ENCODE results near the gene TRIM44. TPM values are rescaled to one million over a fixed set of nuclear protein-coding genes. Genes with fewer than 3 reads are reported as not detected.
"Not testable (repeated sequence)": the region's sequence is repeated elsewhere in the genome, so short reads cannot be mapped to it uniquely, and the experiment has no call there.

The TRIM44 gene
- total and polyA plus RNA-seq, 7 experiments from 2014 or later: 35.7 to 60.8 (median 58.6) TPM

- POLR2A ChIA-PET; DNase-seq; H3K9me3 Mint-ChIP-seq; CTCF ChIA-PET; H3K4me3 ChIP-seq (ENCODE audit: low read length); H3K4me3 Mint-ChIP-seq; H3K4me1 Mint-ChIP-seq; H3K4me1 ChIP-seq (ENCODE audit: control insufficient read depth in 2 of 2, insufficient read depth in 2 of 2, low read length in 2 of 2); ATAC-seq; H3K9me3 ChIP-seq (ENCODE audit: control insufficient read depth in 2 of 3, low read length in 3 of 3); H3K27ac ChIP-seq (ENCODE audit: low read depth, low read length); H3K27me3 ChIP-seq (ENCODE audit: control insufficient read depth in 2 of 2, insufficient read depth in 2 of 2, low read length in 2 of 2); intact Hi-C loops (cut with micrococcal nuclease); H3K27ac Mint-ChIP-seq; H3K36me3 ChIP-seq (ENCODE audit: control insufficient read depth in 2 of 3, insufficient read depth in 3 of 3, low read length in 3 of 3); H3K36me3 Mint-ChIP-seq: not testable (repeated sequence)
- H3K27me3 Mint-ChIP-seq: peaks cover 0 to 23% (median 14%) of the 10 kb centered on the region in 5 donors
These were observed 197.6 kb downstream of the TRIM44 start for GRCh38 chr11:35860194-35860593.

DNA sequence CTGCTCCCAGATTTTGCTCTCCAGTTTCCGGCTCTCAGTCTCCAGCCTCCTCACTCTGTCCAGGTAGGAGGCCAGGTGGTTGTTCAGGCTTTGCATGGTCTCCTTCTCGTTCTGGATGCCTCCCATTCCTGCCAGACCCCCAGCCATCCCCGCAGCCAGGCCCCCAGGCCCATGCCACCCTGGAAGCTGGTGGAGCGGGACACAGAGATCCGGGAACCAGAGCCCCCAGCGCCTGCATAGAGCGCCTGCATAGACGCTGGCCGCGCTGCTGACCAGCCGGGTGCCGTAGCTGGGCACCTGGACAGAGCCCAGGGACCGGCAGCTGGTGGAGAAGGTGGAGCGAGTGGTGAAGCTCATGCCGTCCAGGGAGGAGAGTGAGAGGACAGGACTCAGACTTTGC, 198.6 kb downstream of the TRIM44 start:
- intact Hi-C loops (cut with micrococcal nuclease): no loop called here
- no peaks in the 10 kb centered on the region for H3K9me3 ChIP-seq (ENCODE audit: control insufficient read depth in 2 of 3, low read length in 3 of 3)
- H3K4me3 Mint-ChIP-seq: no peak overlapping the region
- H3K4me1 Mint-ChIP-seq: peaks cover 0 to 3% (median 0%) of the 10 kb centered on the region in 7 donors
- H3K4me1 ChIP-seq (ENCODE audit: control insufficient read depth in 2 of 2, insufficient read depth in 2 of 2, low read length in 2 of 2): no peaks in the 10 kb centered on the region
- ChIA-PET CTCF (no interaction called here), POLR2A (no interaction called here)
- ATAC-seq: no peak
- H3K9me3 Mint-ChIP-seq: peaks cover 0 to 12% (median 3%) of the 10 kb centered on the region in 11 donors
- no peaks in the 10 kb centered on the region for H3K27me3 ChIP-seq (ENCODE audit: control insufficient read depth in 2 of 2, insufficient read depth in 2 of 2, low read length in 2 of 2)
- no peaks in the 10 kb centered on the region for H3K36me3 ChIP-seq (ENCODE audit: control insufficient read depth in 2 of 3, insufficient read depth in 3 of 3, low read length in 3 of 3)
- H3K27ac ChIP-seq (ENCODE audit: low read depth, low read length): no peak overlapping the region
- no peaks in the 10 kb centered on the region for H3K36me3 Mint-ChIP-seq
- peaks cover 0 to 23% (median 14%) of the 10 kb centered on the region in 5 donors for H3K27me3 Mint-ChIP-seq
- no peak overlapping the region for H3K27ac Mint-ChIP-seq
- no peak for DNase-seq
- H3K4me3 ChIP-seq (ENCODE audit: low read length): no peak overlapping the region

DNA sequence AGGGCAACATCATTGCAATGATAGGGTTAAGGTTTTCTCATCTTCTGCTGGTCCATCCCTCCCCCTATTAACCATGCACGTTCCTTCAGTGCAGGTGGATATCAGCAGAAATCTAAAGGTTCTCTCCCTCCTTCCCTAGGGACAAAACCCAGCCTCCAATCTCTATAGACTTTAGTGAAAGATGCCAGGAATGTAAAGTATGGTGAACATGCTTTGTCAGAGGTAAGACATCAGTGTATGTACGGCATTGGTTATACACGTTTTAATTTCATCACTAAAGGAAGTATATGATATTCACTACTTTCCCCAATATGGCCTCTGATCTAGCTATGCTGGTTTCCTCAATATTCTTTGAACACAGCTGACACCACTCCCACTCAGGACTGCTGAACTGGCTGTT, 200.1 kb downstream of the TRIM44 start:
- POLR2A ChIA-PET: no interaction called here
- intact Hi-C loops (cut with micrococcal nuclease): no loop called here
- Mint-ChIP-seq H3K9me3 (peaks cover 0 to 22% (median 10%) of the 10 kb centered on the region in 11 donors), H3K36me3 (peaks cover 0 to 5% (median 0%) of the 10 kb centered on the region in 5 donors), H3K4me1 (peaks cover 0 to 3% (median 0%) of the 10 kb centered on the region in 7 donors), H3K4me3 (no peak overlapping the region), H3K27ac (no peak overlapping the region), H3K27me3 (peaks cover 0 to 23% (median 14%) of the 10 kb centered on the region in 5 donors)
- H3K4me3 ChIP-seq (ENCODE audit: low read length): no peak overlapping the region
- no peaks in the 10 kb centered on the region for H3K27me3 ChIP-seq (ENCODE audit: control insufficient read depth in 2 of 2, insufficient read depth in 2 of 2, low read length in 2 of 2)
- CTCF ChIA-PET: no interaction called here
- no peaks in the 10 kb centered on the region for H3K36me3 ChIP-seq (ENCODE audit: control insufficient read depth in 2 of 3, insufficient read depth in 3 of 3, low read length in 3 of 3)
- H3K9me3 ChIP-seq (ENCODE audit: control insufficient read depth in 2 of 3, low read length in 3 of 3): no peaks in the 10 kb centered on the region
- H3K27ac ChIP-seq (ENCODE audit: low read depth, low read length): no peak overlapping the region
- H3K4me1 ChIP-seq (ENCODE audit: control insufficient read depth in 2 of 2, insufficient read depth in 2 of 2, low read length in 2 of 2): no peaks in the 10 kb centered on the region
- no peak for DNase-seq
- no peak for ATAC-seq

DNA sequence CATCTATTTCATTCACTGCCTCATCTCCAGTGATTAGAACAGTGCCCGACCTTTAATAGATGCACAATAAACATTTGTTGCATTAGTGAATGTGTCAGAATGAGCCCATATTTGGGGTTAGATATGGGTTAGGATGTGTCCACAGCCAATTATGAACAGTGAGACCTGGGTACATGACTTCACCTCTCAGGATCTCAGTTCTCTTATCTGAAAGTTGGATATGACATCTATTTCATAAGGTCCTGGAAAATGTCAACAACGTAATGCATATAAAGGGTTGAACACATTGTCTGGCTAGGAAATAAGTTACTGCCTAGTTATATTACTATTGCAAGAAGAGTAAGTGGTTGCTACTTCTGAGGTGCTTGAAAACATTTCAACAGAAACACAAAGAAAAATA, 201.6 kb downstream of the TRIM44 start:
- H3K4me3 ChIP-seq (ENCODE audit: low read length): no peak overlapping the region
- H3K27me3 ChIP-seq (ENCODE audit: control insufficient read depth in 2 of 2, insufficient read depth in 2 of 2, low read length in 2 of 2): no peaks in the 10 kb centered on the region
- ChIA-PET CTCF (no interaction called here), POLR2A (no interaction called here)
- Mint-ChIP-seq H3K4me1 (peaks cover 0 to 4% (median 0%) of the 10 kb centered on the region in 7 donors), H3K27ac (no peak overlapping the region), H3K9me3 (peaks cover 8 to 36% (median 16%) of the 10 kb centered on the region in 11 donors), H3K36me3 (peaks cover 0 to 14% (median 0%) of the 10 kb centered on the region in 5 donors), H3K4me3 (no peak overlapping the region), H3K27me3 (peaks cover 0 to 23% (median 14%) of the 10 kb centered on the region in 5 donors)
- ATAC-seq (no peak), DNase-seq (no peak)
- H3K4me1 ChIP-seq (ENCODE audit: control insufficient read depth in 2 of 2, insufficient read depth in 2 of 2, low read length in 2 of 2): no peaks in the 10 kb centered on the region
- H3K27ac ChIP-seq (ENCODE audit: low read depth, low read length): no peak overlapping the region
- peaks cover 0 to 12% (median 0%) of the 10 kb centered on the region in 3 experiments for H3K9me3 ChIP-seq (ENCODE audit: control insufficient read depth in 2 of 3, low read length in 3 of 3)
- no peaks in the 10 kb centered on the region for H3K36me3 ChIP-seq (ENCODE audit: control insufficient read depth in 2 of 3, insufficient read depth in 3 of 3, low read length in 3 of 3)
- intact Hi-C loops (cut with micrococcal nuclease): no loop called here

- no peaks in the 10 kb centered on the region for H3K36me3 ChIP-seq (ENCODE audit: control insufficient read depth in 2 of 3, insufficient read depth in 3 of 3, low read length in 3 of 3)
- ATAC-seq (no peak), DNase-seq (no peak)
- Mint-ChIP-seq H3K9me3 (peaks cover 9 to 53% (median 22%) of the 10 kb centered on the region in 11 donors), H3K27ac (no peak overlapping the region), H3K4me3 (no peak overlapping the region), H3K27me3 (peaks cover 0 to 23% (median 14%) of the 10 kb centered on the region in 5 donors), H3K4me1 (peaks cover 0 to 1% (median 0%) of the 10 kb centered on the region in 7 donors), H3K36me3 (peaks cover 0 to 14% (median 0%) of the 10 kb centered on the region in 5 donors)
- H3K27me3 ChIP-seq (ENCODE audit: control insufficient read depth in 2 of 2, insufficient read depth in 2 of 2, low read length in 2 of 2): no peaks in the 10 kb centered on the region
- H3K9me3 ChIP-seq (ENCODE audit: control insufficient read depth in 2 of 3, low read length in 3 of 3): peaks cover 0 to 15% (median 0%) of the 10 kb centered on the region in 3 experiments
- intact Hi-C loops (cut with micrococcal nuclease): no loop called here
- H3K27ac ChIP-seq (ENCODE audit: low read depth, low read length): no peak overlapping the region
- ChIA-PET CTCF (interaction anchor here (0.6 to 1.4 kb wide), 2 partner anchors 45 to 247 kb away, joined by 3 to 4 read pairs; no protein-coding TSS in a partner anchor), POLR2A (no interaction called here)
- no peaks in the 10 kb centered on the region for H3K4me1 ChIP-seq (ENCODE audit: control insufficient read depth in 2 of 2, insufficient read depth in 2 of 2, low read length in 2 of 2)
- H3K4me3 ChIP-seq (ENCODE audit: low read length): no peak overlapping the region
These were observed 204.0 kb downstream of the TRIM44 start for GRCh38 chr11:35866601-35867000.

Other genes with a start within 250 kb of the TRIM44 start
- gene SLC1A2, start 243.2 kb upstream of the TRIM44 start, total RNA-seq: under 1 TPM in 3 of 5 experiments, not detected in 2; 0.13 to 0.69 (median 0.24) TPM
- not detected for gene SLC1A2, start 243.2 kb upstream of the TRIM44 start, polyA plus RNA-seq
- gene PAMR1, start 137.2 kb upstream of the TRIM44 start, total RNA-seq: not detected
- gene PAMR1, start 137.2 kb upstream of the TRIM44 start, polyA plus RNA-seq: not detected
- under 1 TPM in 1 of 5 experiments, not detected in 4; 0.15 TPM for gene FJX1, start 44.3 kb upstream of the TRIM44 start, total RNA-seq
- not detected for gene FJX1, start 44.3 kb upstream of the TRIM44 start, polyA plus RNA-seq